K562 (cell line): ENCODE data around the gene ADORA1.

ENCODE experiments used
- ADNP ChIP-seq: fragments of 200-800 bp; sonication (Bioruptor generic); IDR thresholded peaks from 2 replicates; pipeline ENCODE4 v1.6.1; 2016; ENCODE audit warnings: missing genetic modification characterization, missing compliant biosample characterization
- CTCF ChIP-seq, 3 experiments: IDR thresholded peaks in 2 of 3; conservative IDR thresholded peaks in 1 of 3; 2 replicates each; pipeline ENCODE4 v1.5.1; 2011 to 2012; ENCODE audit warnings: low read length in 3 of 3, mild to moderate bottlenecking in 3 of 3, control low read depth in 2 of 3, improper control_type of control experiment in 1 of 3, inconsistent platforms in 1 of 3, low read depth in 1 of 3, mixed read lengths in 1 of 3, moderate library complexity in 1 of 3; ENCODE audit not compliant: insufficient read depth in 2 of 3
- FOXJ3 ChIP-seq: sonication (generic); formaldehyde crosslinking; IDR thresholded peaks from 2 replicates; pipeline ENCODE4 v1.4.0; 2020; ENCODE audit warnings: mild to moderate bottlenecking, missing genetic modification reagents
- MAZ ChIP-seq, 2 experiments: fragments of 450-650 bp in 1 of 2; sonication (generic) in 1 of 2; formaldehyde crosslinking; IDR thresholded peaks in 1 of 2; conservative IDR thresholded peaks in 1 of 2; 2 replicates each; pipeline versions ENCODE4 v1.4.0 to v1.5.0; 2020; ENCODE audit warnings: mild to moderate bottlenecking in 1 of 2, missing genetic modification reagents in 1 of 2
- POLR2A ChIP-seq: fragments of 450-650 bp; conservative IDR thresholded peaks from 2 replicates; pipeline ENCODE4 v1.6.1; 2016
- XRCC5 ChIP-seq: fragments of 200-400 bp; formaldehyde crosslinking; IDR thresholded peaks from 2 replicates; pipeline ENCODE4 v1.6.1; 2017; ENCODE audit warnings: low read depth, mild to moderate bottlenecking, low read length
- ZFX ChIP-seq: sonication (generic); formaldehyde crosslinking; IDR thresholded peaks from 2 replicates; pipeline ENCODE4 v1.8.0; 2022; ENCODE audit warnings: mild to moderate bottlenecking, missing genetic modification reagents, moderate library complexity
- ZNF384 ChIP-seq: IDR thresholded peaks from 2 replicates; pipeline ENCODE4 v1.6.1; 2012; ENCODE audit warnings: low read depth, low read length, improper control_type of control experiment
- ZNF507 ChIP-seq: conservative IDR thresholded peaks from 2 replicates; pipeline ENCODE4 v1.6.1; 2017; ENCODE audit warnings: missing genetic modification characterization, missing compliant biosample characterization
- ZZZ3 ChIP-seq: fragments of 450-650 bp; IDR thresholded peaks from 2 replicates; pipeline ENCODE4 v1.6.1; 2016; ENCODE audit warnings: antibody characterized with exemption, mild to moderate bottlenecking, moderate library complexity

GRCh38 chr1:203168991-203169390, 41.5 kb downstream of the ADORA1 start:
- TF ChIP-seq CTCF (IDR thresholded peaks at IDR 0.05 in 2 of 3, conservative IDR thresholded peaks at IDR 0.05 in 1 of 3; ENCODE audit: insufficient read depth in 2 of 3, low read depth in 1 of 3, low read length in 3 of 3) (no peak), XRCC5 (no peak), ADNP (tag) (no peak), FOXJ3 (CRISPR knock-in tag) (no peak), ZZZ3 (no peak), ZFX (CRISPR knock-in tag) (no peak), ZNF384 (no peak), MAZ (CRISPR knock-in tag; conservative IDR thresholded peaks at IDR 0.05 in 1 of 2, IDR thresholded peaks at IDR 0.05 in 1 of 2) (no peak), ZNF507 (no peak), POLR2A (no peak)
